ENCODE results near the gene PFDN1.
"Not testable (repeated sequence)": the region's sequence is repeated elsewhere in the genome, so short reads cannot be mapped to it uniquely, and the experiment has no call there.

The PFDN1 gene

GRCh38 chr5:140214831-140215230 is 88.1 kb downstream of the PFDN1 start:
- DNase-seq (ENCODE audit: low read depth in 2 of 2): no peak

- no peak for DNase-seq (ENCODE audit: low read depth in 2 of 2)
These were observed 89.4 kb downstream of the PFDN1 start for GRCh38 chr5:140213370-140213983.

GRCh38 chr5:140208065-140208464 is 94.8 kb downstream of the PFDN1 start:
- DNase-seq (ENCODE audit: low read depth in 2 of 2): no peak

GRCh38 chr5:140207250-140207964 is 95.5 kb downstream of the PFDN1 start:
- DNase-seq (ENCODE audit: low read depth in 2 of 2): no peak

GRCh38 chr5:140205952-140206351 is 96.9 kb downstream of the PFDN1 start:
- DNase-seq (ENCODE audit: low read depth in 2 of 2): no peak

- DNase-seq (ENCODE audit: low read depth in 2 of 2): no peak
These were observed 97.7 kb downstream of the PFDN1 start for GRCh38 chr5:140205216-140205615.

GRCh38 chr5:140202610-140203009 is 100.3 kb downstream of the PFDN1 start:
- DNase-seq (ENCODE audit: low read depth in 2 of 2): no peak

- DNase-seq (ENCODE audit: low read depth in 2 of 2): no peak
These were observed 100.8 kb downstream of the PFDN1 start for GRCh38 chr5:140202078-140202477.

- DNase-seq (ENCODE audit: low read depth in 2 of 2): not testable (repeated sequence)
These were observed 104.0 kb downstream of the PFDN1 start for GRCh38 chr5:140198915-140199314.

GRCh38 chr5:140197023-140197422 is 105.9 kb downstream of the PFDN1 start:
- no peak for DNase-seq (ENCODE audit: low read depth in 2 of 2)

- no peak for DNase-seq (ENCODE audit: low read depth in 2 of 2)
These were observed 106.6 kb downstream of the PFDN1 start for GRCh38 chr5:140196115-140196814.

All from activated CD4-positive, alpha-beta T cell treated with anti-CD3 and anti-CD28 coated beads for 24 hours (primary cell).